T-cell (primary cell): ENCODE data around the gene TNS1. TPM values are rescaled to one million over a fixed set of nuclear protein-coding genes. Genes with fewer than 3 reads are reported as not detected.

ENCODE experiments used
- ATAC-seq, 4 experiments: fragments of 200-7000 bp in 3 of 4; fragments of 150-1000 bp in 1 of 4; cut with Tn5 transposase; replicated peaks in 1 of 4; 1 replicate in 3 of 4; 2 replicates in 1 of 4; pipeline ENCODE4 v1.10.0; 2021; ENCODE audit warnings: moderate library complexity in 3 of 4, mild to moderate bottlenecking in 2 of 4, moderate number of reproducible peaks in 1 of 4
- CTCF ChIA-PET, 2 donors: fragments of 300-600 bp; sonication (Branson Sonifier 250); formaldehyde crosslinking; loops; one replicate each; lab custom pipeline; 2022; ENCODE audit warnings: antibody characterized with exemption in 2 of 2; lab: Charles Lee
- POLR2A ChIA-PET, 2 donors: fragments of 300-600 bp; sonication (Branson Sonifier 250); formaldehyde crosslinking; loops; one replicate each; lab custom pipeline; 2022; ENCODE audit warnings: antibody characterized with exemption in 2 of 2; lab: Charles Lee
- DNase-seq, 35 experiments: peaks; one replicate each; pipeline versions ENCODE4 v3.0.0 to v3.0.0-alpha.2; 2013 to 2023
- H3K27ac ChIP-seq: one replicate; pipeline ENCODE4 v1.5.1; 2013; ENCODE audit warnings: low read length
- H3K27me3 ChIP-seq, 2 experiments: replicated peaks in 1 of 2; 1 replicate in 1 of 2; 2 replicates in 1 of 2; pipeline versions ENCODE4 v1.6.1 to v1.7.0; 2013; ENCODE audit warnings: low read length in 1 of 2, mixed read lengths in 1 of 2; ENCODE audit not compliant: control insufficient read depth in 2 of 2, insufficient read depth in 2 of 2; ENCODE audit errors: extremely low read depth in 1 of 2
- H3K36me3 ChIP-seq, 2 donors: 1 replicate in 1 of 2; 2 replicates in 1 of 2; pipeline versions ENCODE4 v1.6.1 to v1.7.0; 2013; ENCODE audit warnings: low read length in 1 of 2; ENCODE audit not compliant: control insufficient read depth in 2 of 2, insufficient read depth in 1 of 2; ENCODE audit errors: extremely low read depth in 1 of 2
- H3K4me1 ChIP-seq, 2 experiments: 1 replicate in 1 of 2; 2 replicates in 1 of 2; pipeline versions ENCODE4 v1.6.1 to v1.7.0; 2013; ENCODE audit warnings: low read length in 2 of 2, mixed read lengths in 1 of 2; ENCODE audit not compliant: insufficient read depth in 2 of 2, control insufficient read depth in 1 of 2; ENCODE audit errors: extremely low read depth in 1 of 2
- H3K4me3 ChIP-seq, 2 donors: 1 replicate in 1 of 2; 2 replicates in 1 of 2; pipeline versions ENCODE4 v1.5.1 to v1.7.0; 2013; ENCODE audit warnings: mild to moderate bottlenecking in 2 of 2, low read length in 1 of 2, moderate library complexity in 1 of 2; ENCODE audit not compliant: control insufficient read depth in 1 of 2; ENCODE audit errors: extremely low read depth in 1 of 2
- H3K9me3 ChIP-seq: 2 replicates; pipeline ENCODE4 v1.7.0; 2013
- H3K27ac Mint-ChIP-seq, 2 donors: one replicate each; pipeline ENCODE4 v1.8.0; 2020 to 2021; ENCODE audit warnings: mild to moderate bottlenecking in 2 of 2, mixed read lengths in 2 of 2
- H3K27me3 Mint-ChIP-seq, 2 donors: one replicate each; pipeline ENCODE4 v1.8.0; 2021 to 2022; ENCODE audit warnings: mixed read lengths in 2 of 2
- H3K36me3 Mint-ChIP-seq: one replicate; pipeline ENCODE4 v1.8.0; 2021; ENCODE audit warnings: mixed read lengths
- H3K4me1 Mint-ChIP-seq, 3 donors: one replicate each; pipeline ENCODE4 v1.8.0; 2020 to 2022; ENCODE audit warnings: mixed read lengths in 3 of 3, mild to moderate bottlenecking in 1 of 3
- H3K4me3 Mint-ChIP-seq, 3 donors: one replicate each; pipeline ENCODE4 v1.8.0; 2020 to 2022; ENCODE audit warnings: mild to moderate bottlenecking in 3 of 3, mixed read lengths in 3 of 3, moderate library complexity in 3 of 3
- H3K9me3 Mint-ChIP-seq, 3 donors: one replicate each; pipeline ENCODE4 v1.8.0; 2020 to 2022; ENCODE audit warnings: mixed read lengths in 3 of 3
- WGBS: methylation state at CpG from one replicate; pipeline ENCODE4 v1.1.5; 2013; ENCODE audit warnings: missing lambda C conversion rate; ENCODE audit not compliant: insufficient coverage; 5-methylcytosine and 5-hydroxymethylcytosine counted together
- total RNA-seq, 35 experiments: library from RNA in 6 of 35; stranded (reverse) in 6 of 35; fragments of 120-200 nt in 1 of 35; gene quantifications; one replicate each; pipeline versions ENCODE4 v1.2.1 to v1.2.4 and lab custom pipeline; 2013 to 2026

TNS1 gene
- total RNA-seq, 5 donors from 2014 or later (not counting 1 experiment from before 2014, with no cell fraction given) = 0.28 to 2.1 (median 1.3) TPM

GRCh38 chr2:218043100-218043499 lies 40.3 kb upstream of the TNS1 start:
- Histone ChIP-seq H3K27ac (no peak overlapping the region), H3K9me3 (no peaks in the 10 kb centered on the region), H3K4me3 (no peak overlapping the region), H3K4me1 (no peaks in the 10 kb centered on the region), H3K36me3 (no peaks in the 10 kb centered on the region), H3K27me3 (peaks cover 0 to 17% of the 10 kb centered on the region in 2 experiments)
- Mint-ChIP-seq H3K36me3 (no peaks in the 10 kb centered on the region), H3K9me3 (no peaks in the 10 kb centered on the region), H3K4me1 (peaks cover 6 to 14% (median 13%) of the 10 kb centered on the region in 3 donors), H3K27me3 (peaks cover 25 to 32% of the 10 kb centered on the region in 2 donors), H3K4me3 (no peak overlapping the region), H3K27ac (no peak overlapping the region)
- ChIA-PET CTCF (interaction anchor here in 1 of 2 donors (0.6 to 0.8 kb wide), 2 partner anchors 9 to 10 kb away, joined by 3 to 4 read pairs; no protein-coding TSS in a partner anchor), POLR2A (no interaction called here)
- WGBS = 89% methylated on average over 1 of the region's 1 CpG
- no peak for DNase-seq
- no peak for ATAC-seq

- ATAC-seq (no peak), DNase-seq (no peak)
- H3K4me3 ChIP-seq = no peak overlapping the region
- H3K27me3 ChIP-seq = peaks cover 0 to 17% of the 10 kb centered on the region in 2 experiments
- Mint-ChIP-seq H3K36me3 (no peaks in the 10 kb centered on the region), H3K4me1 (peaks cover 8 to 14% (median 13%) of the 10 kb centered on the region in 3 donors), H3K27ac (peak overlapping the region in 1 of 2 donors; percentile 23), H3K9me3 (no peaks in the 10 kb centered on the region), H3K27me3 (peaks cover 28 to 32% of the 10 kb centered on the region in 2 donors), H3K4me3 (no peak overlapping the region)
- CTCF ChIA-PET = no interaction called here
- no peak overlapping the region for H3K27ac ChIP-seq
- WGBS = no CpG with 5 or more reads among the region's 2 CpGs
- H3K36me3 ChIP-seq = no peaks in the 10 kb centered on the region
- H3K4me1 ChIP-seq = no peaks in the 10 kb centered on the region
- POLR2A ChIA-PET = no interaction called here
- no peaks in the 10 kb centered on the region for H3K9me3 ChIP-seq
Measured at GRCh38 chr2:218041302-218042168, 38.7 kb upstream of the TNS1 start.

DNA sequence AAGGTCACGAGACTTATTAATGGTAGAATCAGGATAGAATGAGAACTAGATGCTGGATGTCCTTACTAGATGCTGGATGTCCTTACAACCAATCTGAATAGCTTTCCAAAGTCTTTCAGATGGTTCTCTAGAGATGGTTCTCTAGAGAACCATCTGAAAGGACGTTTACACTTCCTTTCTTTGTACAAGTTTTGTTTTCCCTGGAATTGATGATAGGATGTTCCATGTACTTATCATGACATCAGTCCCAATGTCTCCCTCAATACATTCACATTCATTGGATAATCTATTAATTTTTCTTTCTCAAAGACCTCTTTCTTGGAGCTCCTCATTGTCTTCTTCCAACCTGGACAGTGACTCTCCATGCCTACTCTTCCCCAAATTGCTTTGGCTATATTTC lies 38.1 kb upstream of the TNS1 start:
- Mint-ChIP-seq H3K27ac (no peak overlapping the region), H3K9me3 (no peaks in the 10 kb centered on the region), H3K27me3 (peaks cover 26 to 27% of the 10 kb centered on the region in 2 donors), H3K4me1 (peaks cover 8 to 14% (median 13%) of the 10 kb centered on the region in 3 donors), H3K4me3 (no peak overlapping the region), H3K36me3 (no peaks in the 10 kb centered on the region)
- CTCF ChIA-PET = no interaction called here
- Histone ChIP-seq H3K36me3 (no peaks in the 10 kb centered on the region), H3K4me3 (no peak overlapping the region), H3K4me1 (no peaks in the 10 kb centered on the region), H3K27ac (no peak overlapping the region), H3K9me3 (no peaks in the 10 kb centered on the region), H3K27me3 (peaks cover 0 to 17% of the 10 kb centered on the region in 2 experiments)
- POLR2A ChIA-PET = no interaction called here
- no CpG with 5 or more reads among the region's 2 CpGs for WGBS
- no peak for ATAC-seq
- no peak for DNase-seq

DNA sequence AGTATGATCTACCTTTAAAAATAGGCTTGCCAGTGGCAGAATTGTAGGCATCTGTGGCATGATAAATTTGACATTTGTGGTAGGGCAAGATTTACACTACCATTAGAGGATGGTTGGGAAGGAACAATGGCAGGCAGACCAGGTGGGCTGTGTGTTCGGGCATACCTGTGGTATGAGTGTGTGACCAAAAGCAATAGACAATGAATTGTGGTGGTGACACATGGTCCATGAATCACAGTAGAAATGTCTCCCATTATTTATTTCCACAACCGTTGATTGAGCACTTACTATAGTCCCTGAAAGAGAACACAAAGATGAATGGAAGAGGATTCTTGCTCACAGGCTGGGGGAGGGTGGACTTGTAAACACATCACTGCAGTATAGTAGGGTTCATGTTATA lies 36.4 kb upstream of the TNS1 start:
- no CpG with 5 or more reads among the region's 2 CpGs for WGBS
- no peak overlapping the region for H3K27ac Mint-ChIP-seq
- no peaks in the 10 kb centered on the region for H3K9me3 Mint-ChIP-seq
- DNase-seq (no peak), ATAC-seq (no peak)
- ChIA-PET POLR2A (no interaction called here), CTCF (no interaction called here)
- Histone ChIP-seq H3K4me3 (no peak overlapping the region), H3K4me1 (peaks cover 0 to 17% of the 10 kb centered on the region in 2 experiments), H3K27me3 (peaks cover 0 to 23% of the 10 kb centered on the region in 2 experiments), H3K36me3 (no peaks in the 10 kb centered on the region), H3K9me3 (no peaks in the 10 kb centered on the region), H3K27ac (no peak overlapping the region)
- no peak overlapping the region for H3K4me3 Mint-ChIP-seq
- H3K27me3 Mint-ChIP-seq = peaks cover 22 to 26% of the 10 kb centered on the region in 2 donors
- peaks cover 14 to 17% (median 17%) of the 10 kb centered on the region in 3 donors for H3K4me1 Mint-ChIP-seq
- no peaks in the 10 kb centered on the region for H3K36me3 Mint-ChIP-seq

DNA sequence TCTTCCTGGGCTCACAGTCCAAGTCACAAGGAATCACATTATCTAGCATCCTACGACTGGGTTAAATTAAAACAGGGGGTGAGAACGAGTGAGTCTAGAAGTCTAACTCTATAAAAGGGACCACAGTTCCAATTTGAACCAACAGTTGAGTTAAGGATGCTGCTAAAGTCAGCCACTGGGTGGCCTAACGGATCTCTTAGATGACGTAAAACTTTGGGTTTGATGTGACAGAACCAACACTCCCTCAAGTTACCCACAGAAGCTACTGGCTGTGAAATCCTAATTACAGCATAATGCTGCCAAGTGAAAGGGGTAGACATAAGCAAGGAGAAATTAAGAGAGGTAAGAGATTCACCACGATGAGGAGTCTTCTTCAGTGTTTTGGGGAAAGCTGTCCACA lies 33.6 kb upstream of the TNS1 start:
- WGBS = 70% methylated on average over 1 of the region's 5 CpGs
- Histone ChIP-seq H3K27ac (no peak overlapping the region), H3K27me3 (peaks cover 0 to 11% of the 10 kb centered on the region in 2 experiments), H3K4me1 (peaks cover 0 to 20% of the 10 kb centered on the region in 2 experiments), H3K36me3 (no peaks in the 10 kb centered on the region), H3K9me3 (no peaks in the 10 kb centered on the region), H3K4me3 (no peak overlapping the region)
- ChIA-PET POLR2A (no interaction called here), CTCF (no interaction called here)
- DNase-seq = no peak
- Mint-ChIP-seq H3K36me3 (no peaks in the 10 kb centered on the region), H3K27ac (no peak overlapping the region), H3K4me3 (no peak overlapping the region), H3K4me1 (peaks cover 12 to 20% (median 16%) of the 10 kb centered on the region in 3 donors), H3K27me3 (peaks cover 19 to 26% of the 10 kb centered on the region in 2 donors), H3K9me3 (no peaks in the 10 kb centered on the region)
- ATAC-seq = no peak

DNA sequence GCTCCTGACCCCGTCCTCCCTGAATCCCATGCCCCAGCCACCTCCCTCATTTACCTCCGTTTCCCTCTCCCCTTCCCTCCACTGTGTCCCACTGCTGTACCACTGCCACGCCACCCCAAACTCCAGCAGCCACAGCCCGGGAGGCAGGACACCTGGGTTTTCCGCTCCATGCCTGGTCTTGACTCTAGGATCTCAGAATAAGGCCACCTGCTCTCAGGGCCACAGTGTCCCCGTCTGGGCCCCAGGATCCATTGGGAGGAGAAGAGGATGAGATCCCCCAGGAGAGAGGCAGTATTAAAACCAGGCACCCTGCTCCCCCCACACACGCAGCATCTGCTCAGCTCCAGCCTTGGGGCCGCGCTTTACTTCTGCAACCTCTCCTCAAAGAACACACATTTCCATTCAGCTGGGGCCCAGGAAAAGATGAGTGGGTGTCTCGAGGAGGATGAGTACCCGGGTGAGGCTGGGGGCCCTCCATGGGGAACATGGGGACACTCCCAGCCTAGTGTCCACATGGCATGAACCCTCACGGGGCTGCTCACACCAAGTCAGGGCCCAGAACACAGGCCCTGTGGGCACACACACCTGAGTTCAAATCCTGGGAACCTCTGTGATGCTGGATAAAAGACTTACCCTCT lies 32.8 kb upstream of the TNS1 start:
- no peak overlapping the region for H3K27ac ChIP-seq
- peak overlapping the region in 1 of 2 donors; percentile 8 for H3K27ac Mint-ChIP-seq
- POLR2A ChIA-PET = no interaction called here
- DNase-seq (peak in 1 of 35 experiments; percentile 11), ATAC-seq (no peak)
- no peaks in the 10 kb centered on the region for H3K36me3 ChIP-seq
- CTCF ChIA-PET = no interaction called here
- no peak overlapping the region for H3K4me3 ChIP-seq
- peak overlapping the region; percentile 25 to 74 (median 69) for H3K4me3 Mint-ChIP-seq
- 70% methylated on average over 8 of the region's 12 CpGs for WGBS
- no peaks in the 10 kb centered on the region for H3K9me3 ChIP-seq
- H3K4me1 ChIP-seq = peaks cover 0 to 20% of the 10 kb centered on the region in 2 experiments
- H3K9me3 Mint-ChIP-seq = no peaks in the 10 kb centered on the region
- H3K27me3 Mint-ChIP-seq = peaks cover 11 to 24% of the 10 kb centered on the region in 2 donors
- peaks cover 0 to 11% of the 10 kb centered on the region in 2 experiments for H3K27me3 ChIP-seq
- no peaks in the 10 kb centered on the region for H3K36me3 Mint-ChIP-seq
- H3K4me1 Mint-ChIP-seq = peaks cover 8 to 17% (median 13%) of the 10 kb centered on the region in 3 donors
